ENCODE measurements around the gene DNM2.
"Not testable (repeated sequence)": the region's sequence is repeated elsewhere in the genome, so short reads cannot be mapped to it uniquely, and the experiment has no call there.

The DNM2 gene

DNA sequence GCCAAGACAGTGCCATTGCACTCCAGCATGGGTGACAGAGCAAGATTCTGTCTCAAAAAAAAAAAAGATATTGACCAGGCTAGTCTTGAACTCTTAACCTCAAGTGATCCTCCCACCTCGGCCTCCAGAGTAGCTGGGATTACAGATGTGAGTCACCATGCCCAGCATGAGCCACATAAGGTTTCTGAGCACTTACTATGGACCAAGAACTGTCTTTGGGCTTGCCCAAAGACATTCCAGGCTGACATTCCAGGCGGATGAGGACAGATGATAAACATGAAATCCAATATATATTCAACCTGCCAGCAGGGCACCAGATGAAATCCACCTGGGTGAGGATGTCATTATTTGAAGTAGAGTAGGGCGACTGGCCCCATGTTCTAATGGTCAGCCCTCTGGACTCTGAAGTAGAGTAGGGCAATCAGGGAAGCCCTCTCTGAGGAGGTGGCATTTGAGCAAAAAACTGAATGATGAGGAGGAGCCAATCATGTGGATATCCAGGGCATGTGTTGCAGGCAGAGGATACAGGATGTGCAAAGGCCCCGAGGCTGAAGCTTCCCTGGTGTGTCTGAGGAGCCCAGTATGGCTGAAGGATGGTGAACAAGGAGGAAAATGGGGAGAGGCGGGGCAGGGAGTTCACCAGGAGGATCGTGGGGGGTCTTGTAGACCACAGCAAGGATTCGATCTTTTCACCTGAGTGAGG is 134.4 kb downstream of the DNM2 start:
- POLR2A ChIA-PET (ENCODE audit: low non-redundant PET) = no interaction called here
- DNase-seq (ENCODE audit: low spot score) = no peak
- no peak overlapping the region for H3K27ac ChIP-seq
- CTCF ChIA-PET = interaction anchor here (0.6 to 1.3 kb wide), 4 partner anchors 10 to 15 kb away, joined by 3 to 5 read pairs (median 4); no protein-coding TSS in a partner anchor
- TF ChIP-seq, protein P1, sequence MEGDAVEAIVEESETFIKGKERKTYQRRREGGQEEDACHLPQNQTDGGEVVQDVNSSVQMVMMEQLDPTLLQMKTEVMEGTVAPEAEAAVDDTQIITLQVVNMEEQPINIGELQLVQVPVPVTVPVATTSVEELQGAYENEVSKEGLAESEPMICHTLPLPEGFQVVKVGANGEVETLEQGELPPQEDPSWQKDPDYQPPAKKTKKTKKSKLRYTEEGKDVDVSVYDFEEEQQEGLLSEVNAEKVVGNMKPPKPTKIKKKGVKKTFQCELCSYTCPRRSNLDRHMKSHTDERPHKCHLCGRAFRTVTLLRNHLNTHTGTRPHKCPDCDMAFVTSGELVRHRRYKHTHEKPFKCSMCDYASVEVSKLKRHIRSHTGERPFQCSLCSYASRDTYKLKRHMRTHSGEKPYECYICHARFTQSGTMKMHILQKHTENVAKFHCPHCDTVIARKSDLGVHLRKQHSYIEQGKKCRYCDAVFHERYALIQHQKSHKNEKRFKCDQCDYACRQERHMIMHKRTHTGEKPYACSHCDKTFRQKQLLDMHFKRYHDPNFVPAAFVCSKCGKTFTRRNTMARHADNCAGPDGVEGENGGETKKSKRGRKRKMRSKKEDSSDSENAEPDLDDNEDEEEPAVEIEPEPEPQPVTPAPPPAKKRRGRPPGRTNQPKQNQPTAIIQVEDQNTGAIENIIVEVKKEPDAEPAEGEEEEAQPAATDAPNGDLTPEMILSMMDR (conservative IDR thresholded peaks at IDR 0.05; ENCODE audit: low read depth) = no peak

DNA sequence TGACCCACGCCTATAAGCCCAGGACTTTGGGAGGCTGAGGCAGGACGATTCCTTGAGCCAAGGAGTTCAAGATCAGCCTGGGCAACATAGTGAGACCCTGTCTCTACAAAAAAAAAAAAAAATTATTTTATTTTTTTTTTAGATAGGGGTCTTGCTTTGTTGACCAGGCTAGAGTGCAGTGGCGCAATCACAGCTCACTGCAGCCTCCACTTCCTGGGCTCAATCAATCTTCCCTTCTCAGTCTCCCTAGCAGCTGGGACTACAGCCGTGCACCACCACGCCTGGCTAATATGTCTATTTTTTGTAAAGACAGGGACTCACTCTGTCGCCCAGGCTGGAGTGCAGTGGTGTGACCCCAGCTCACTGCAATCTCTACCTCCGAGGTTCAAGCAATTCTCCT is 135.1 kb downstream of the DNM2 start:
- ChIA-PET POLR2A (ENCODE audit: low non-redundant PET) (no interaction called here), CTCF (interaction anchor here (0.6 to 1.2 kb wide), 3 partner anchors 12 to 375 kb away, joined by 3 to 5 read pairs (median 3); no protein-coding TSS in a partner anchor)
- DNase-seq (ENCODE audit: low spot score) = no peak
- TF ChIP-seq, protein P1 (conservative IDR thresholded peaks at IDR 0.05; ENCODE audit: low read depth) = no peak
- no peak overlapping the region for H3K27ac ChIP-seq

DNA sequence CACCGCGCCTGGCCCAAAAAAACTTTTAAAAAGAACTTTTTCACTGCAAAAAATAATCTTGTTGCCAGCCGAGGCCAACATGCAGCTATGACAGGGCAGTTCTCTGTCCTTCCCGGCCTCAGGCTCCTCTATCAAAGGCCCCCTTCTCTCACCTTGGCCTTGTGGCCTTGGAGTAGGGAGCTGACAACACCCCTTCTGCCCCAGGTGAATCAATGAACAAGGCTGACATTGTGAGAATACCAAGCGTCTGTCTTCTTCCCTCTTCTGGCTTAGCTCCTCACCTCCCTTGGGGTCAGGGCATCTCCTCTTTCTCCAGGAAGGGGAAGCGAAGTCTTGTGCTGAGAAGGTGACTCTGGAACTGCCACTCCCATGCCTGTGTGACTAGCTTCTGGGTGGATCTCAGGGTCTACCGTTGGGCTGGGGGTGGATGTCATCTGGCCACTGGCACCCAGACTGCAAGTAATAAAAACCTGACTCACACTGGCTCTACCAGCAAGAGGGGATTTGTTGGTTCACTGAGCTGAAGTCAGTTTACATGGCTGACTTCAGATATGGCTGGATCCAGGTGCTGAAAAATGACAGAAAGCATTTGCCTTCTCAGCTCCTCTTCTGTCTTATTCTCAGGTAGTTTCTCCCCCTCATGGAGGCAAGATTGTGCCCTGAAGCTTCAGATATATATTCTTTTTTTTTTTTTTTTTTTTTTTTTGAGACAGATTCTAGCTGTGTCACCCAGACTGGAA is 136.6 kb downstream of the DNM2 start:
- TF ChIP-seq, protein P1 (conservative IDR thresholded peaks at IDR 0.05; ENCODE audit: low read depth) = no peak

DNA sequence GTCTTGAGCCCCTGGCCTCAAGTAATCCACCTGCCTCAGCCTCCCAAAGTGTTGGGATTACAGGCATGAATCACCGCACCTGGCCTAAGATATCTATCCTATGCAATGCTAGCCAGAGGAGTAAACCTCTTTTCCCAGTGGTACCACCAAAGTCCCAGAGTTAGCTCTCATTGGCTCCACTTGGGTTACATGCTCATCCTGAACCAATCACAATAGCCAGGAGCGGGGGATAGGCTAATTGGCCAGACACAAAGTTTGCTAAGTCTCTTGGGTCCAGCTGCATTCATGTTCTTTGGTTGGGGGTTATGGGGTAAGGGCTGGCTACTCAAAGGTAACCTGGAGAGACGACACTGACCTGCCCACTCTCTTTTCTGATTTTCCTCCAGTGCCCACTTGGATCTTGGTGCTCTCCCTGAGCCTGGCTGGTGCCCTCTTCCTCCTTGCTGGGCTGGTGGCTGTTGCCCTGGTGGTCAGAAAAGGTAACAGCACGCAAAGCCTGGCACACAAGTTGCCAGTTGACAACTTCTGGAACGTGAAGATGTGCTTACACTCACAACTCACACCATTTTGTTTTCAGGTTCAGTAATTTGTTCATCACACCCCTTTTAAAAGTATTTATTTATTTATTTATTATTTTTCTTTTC is 138.1 kb downstream of the DNM2 start:
- no peak for DNase-seq (ENCODE audit: low spot score)
- TF ChIP-seq, protein P1 (conservative IDR thresholded peaks at IDR 0.05; ENCODE audit: low read depth) = peak; percentile 36
- POLR2A ChIA-PET (ENCODE audit: low non-redundant PET) = no interaction called here
- CTCF ChIA-PET = interaction anchor here (0.7 to 2.3 kb wide), 3 partner anchors 8 to 122 kb away, joined by 3 to 24 read pairs (median 6); partner anchors contain the start of gene TMED1
- H3K27ac ChIP-seq = no peak overlapping the region

More for the DNA sequence above, 136.6 kb downstream of the DNM2 start:
- no peak for DNase-seq (ENCODE audit: low spot score)
- ChIA-PET CTCF (interaction anchor here (1.1 to 2.3 kb wide), 2 partner anchors 10 to 18 kb away, joined by 3 to 24 read pairs; partner anchors contain the start of gene TMED1), POLR2A (ENCODE audit: low non-redundant PET) (no interaction called here)
- 0 out of 2 replicates have a peak overlapping the region, but pooled peaks have one; percentile 5 for H3K27ac ChIP-seq

DNA sequence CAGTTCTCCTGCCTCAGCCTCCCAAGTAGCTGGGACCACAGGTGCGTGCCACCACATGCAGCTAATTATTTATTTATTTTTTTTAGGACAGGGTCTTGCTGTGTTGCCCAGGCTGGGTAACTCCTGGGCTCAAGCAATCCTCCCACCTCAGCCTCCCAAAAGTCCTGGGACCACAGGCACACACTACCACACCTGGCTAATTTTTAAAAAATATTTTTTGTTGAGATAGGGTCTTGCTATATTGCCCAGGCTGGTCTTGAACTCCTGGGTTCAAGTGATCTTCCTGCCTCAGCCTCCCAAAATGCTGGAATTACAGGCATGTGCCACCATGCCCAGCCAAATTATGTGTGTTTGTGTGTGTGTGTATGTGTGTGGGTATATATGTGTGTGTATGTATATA is 139.0 kb downstream of the DNM2 start:
- POLR2A ChIA-PET (ENCODE audit: low non-redundant PET); DNase-seq (ENCODE audit: low spot score); H3K27ac ChIP-seq: not testable (repeated sequence)
- CTCF ChIA-PET = interaction anchor here (0.7 kb wide), 1 partner anchor 121 kb away, joined by 6 read pairs; no protein-coding TSS in a partner anchor

DNA sequence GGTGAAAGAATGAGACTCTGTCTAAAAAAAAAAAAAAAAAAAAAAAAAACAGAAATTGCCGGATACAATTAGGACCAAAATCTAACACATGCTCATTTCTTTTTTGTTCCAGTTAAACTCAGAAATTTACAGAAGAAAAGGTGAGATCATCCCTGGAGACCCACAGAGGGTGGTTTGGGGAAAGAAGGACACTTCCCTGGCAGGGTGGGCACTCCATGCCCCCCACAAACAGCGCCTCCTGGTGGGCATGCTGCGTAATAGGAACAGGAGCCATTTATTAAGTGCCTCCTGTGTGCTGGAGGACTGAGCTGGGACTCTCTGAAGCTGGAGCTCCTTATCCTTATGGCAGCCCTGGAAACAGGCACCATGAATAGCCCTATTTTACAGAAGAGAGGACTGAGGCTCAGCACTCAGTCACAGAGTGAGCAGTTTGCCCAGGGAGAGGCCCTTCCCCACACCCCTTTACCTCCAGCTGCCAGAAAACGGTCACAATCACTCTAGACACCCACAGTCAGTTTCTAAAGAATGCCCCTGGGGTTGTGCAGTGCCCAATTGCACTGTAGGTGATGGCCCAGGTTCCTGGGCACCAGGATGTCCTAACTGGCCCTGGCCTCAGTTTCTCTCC is 140.4 kb downstream of the DNM2 start:
- ChIA-PET POLR2A (ENCODE audit: low non-redundant PET) (no interaction called here), CTCF (interaction anchor here (0.8 kb wide), 1 partner anchor 15 kb away, joined by 3 read pairs; no protein-coding TSS in a partner anchor)
- no peak for DNase-seq (ENCODE audit: low spot score)
- no peak overlapping the region for H3K27ac ChIP-seq
- TF ChIP-seq, protein P1 (conservative IDR thresholded peaks at IDR 0.05; ENCODE audit: low read depth) = peak; percentile 42

Data from RWPE1 (cell line).